ENCODE data around the gene DCDC1.

DNA sequence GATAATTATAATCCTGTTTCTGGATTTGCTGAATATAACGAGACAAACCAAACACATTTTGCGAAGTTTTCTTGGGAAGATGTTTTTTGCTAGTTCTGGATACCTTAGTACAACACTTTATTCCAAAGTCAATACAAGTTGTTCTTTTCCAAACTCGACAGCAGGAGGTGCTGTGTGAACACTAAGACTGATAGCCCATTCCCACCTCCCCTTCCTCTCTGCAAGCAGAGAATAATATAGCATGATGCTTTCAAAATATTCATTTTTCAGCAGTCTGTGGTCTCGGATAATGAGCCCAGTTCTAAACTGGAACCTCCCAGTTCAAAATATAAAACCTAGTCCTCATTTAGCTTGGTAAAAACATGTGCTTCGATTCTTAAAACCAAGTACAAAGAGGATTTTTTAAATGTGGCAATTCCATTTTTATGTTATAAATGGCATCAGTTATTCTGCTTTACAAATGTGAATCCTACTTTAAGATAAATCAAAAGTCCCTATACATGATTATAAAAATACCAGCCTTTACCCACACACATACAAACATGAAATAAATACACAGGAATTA is 129.1 kb downstream of the DCDC1 start:
- TF ChIP-seq, protein P1, sequence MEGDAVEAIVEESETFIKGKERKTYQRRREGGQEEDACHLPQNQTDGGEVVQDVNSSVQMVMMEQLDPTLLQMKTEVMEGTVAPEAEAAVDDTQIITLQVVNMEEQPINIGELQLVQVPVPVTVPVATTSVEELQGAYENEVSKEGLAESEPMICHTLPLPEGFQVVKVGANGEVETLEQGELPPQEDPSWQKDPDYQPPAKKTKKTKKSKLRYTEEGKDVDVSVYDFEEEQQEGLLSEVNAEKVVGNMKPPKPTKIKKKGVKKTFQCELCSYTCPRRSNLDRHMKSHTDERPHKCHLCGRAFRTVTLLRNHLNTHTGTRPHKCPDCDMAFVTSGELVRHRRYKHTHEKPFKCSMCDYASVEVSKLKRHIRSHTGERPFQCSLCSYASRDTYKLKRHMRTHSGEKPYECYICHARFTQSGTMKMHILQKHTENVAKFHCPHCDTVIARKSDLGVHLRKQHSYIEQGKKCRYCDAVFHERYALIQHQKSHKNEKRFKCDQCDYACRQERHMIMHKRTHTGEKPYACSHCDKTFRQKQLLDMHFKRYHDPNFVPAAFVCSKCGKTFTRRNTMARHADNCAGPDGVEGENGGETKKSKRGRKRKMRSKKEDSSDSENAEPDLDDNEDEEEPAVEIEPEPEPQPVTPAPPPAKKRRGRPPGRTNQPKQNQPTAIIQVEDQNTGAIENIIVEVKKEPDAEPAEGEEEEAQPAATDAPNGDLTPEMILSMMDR (IDR thresholded peaks at IDR 0.05; ENCODE audit: low read depth, low read length), result peak; percentile 67
- no peak for TF ChIP-seq POLR2A (IDR thresholded peaks at IDR 0.05; ENCODE audit: extremely low read depth, insufficient read length)
